SK-N-SH treated with all-trans-retinoic acid at 6 μM for 48 hours (cell line): ENCODE data around the gene WWTR1.

ENCODE experiments used
- ATAC-seq: fragments of 200-7000 bp; cut with Tn5 transposase; 3 replicates; pipeline ENCODE4 v1.9.1; 2020; ENCODE audit warnings: mild to moderate bottlenecking, moderate library complexity
- ARNTL ChIP-seq: fragments of 450-650 bp; formaldehyde crosslinking; IDR thresholded peaks from 2 replicates; pipeline ENCODE4 v1.5.0; 2020; ENCODE audit warnings: low read depth, mild to moderate bottlenecking, moderate library complexity, borderline replicate concordance
- BACH2 ChIP-seq: fragments of 250-450 bp; sonication (Bioruptor Pico); IDR thresholded peaks from 2 replicates; pipeline ENCODE4 v1.9.0; 2021; ENCODE audit warnings: mild to moderate bottlenecking, borderline replicate concordance
- CSDC2 ChIP-seq: fragments of 250-450 bp; sonication (Bioruptor Pico); IDR thresholded peaks from 2 replicates; pipeline ENCODE4 v1.5.0; 2020; ENCODE audit warnings: mild to moderate bottlenecking, moderate library complexity
- ESRRG ChIP-seq: fragments of 250-450 bp; sonication (Bioruptor Pico); IDR thresholded peaks from 2 replicates; pipeline ENCODE4 v1.6.1; 2021; ENCODE audit warnings: mild to moderate bottlenecking
- GLIS3 ChIP-seq: fragments of 250-450 bp; sonication (Bioruptor Pico); IDR thresholded peaks from 2 replicates; pipeline ENCODE4 v1.5.0; 2020; ENCODE audit warnings: mild to moderate bottlenecking, moderate library complexity
- PPARA ChIP-seq: fragments of 250-450 bp; sonication (Bioruptor Pico); IDR thresholded peaks from 2 replicates; pipeline ENCODE4 v1.5.0; 2020; ENCODE audit warnings: mild to moderate bottlenecking, borderline replicate concordance
- SNAI2 ChIP-seq: fragments of 250-450 bp; sonication (Bioruptor Pico); IDR thresholded peaks from 2 replicates; pipeline ENCODE4 v1.5.0; 2020; ENCODE audit warnings: mild to moderate bottlenecking, moderate library complexity
- TCF4 ChIP-seq: fragments of 250-450 bp; sonication (Bioruptor Pico); IDR thresholded peaks from 2 replicates; pipeline ENCODE4 v1.8.0; 2021; ENCODE audit warnings: mild to moderate bottlenecking, moderate library complexity, borderline replicate concordance
- TOX ChIP-seq: fragments of 250-450 bp; sonication (Bioruptor Pico); IDR thresholded peaks from 2 replicates; pipeline ENCODE4 v1.8.0; 2021; ENCODE audit warnings: mild to moderate bottlenecking, moderate library complexity, borderline replicate concordance
- ZC3H10 ChIP-seq: fragments of 250-450 bp; sonication (Bioruptor Pico); IDR thresholded peaks from 2 replicates; pipeline ENCODE4 v1.5.1; 2021; ENCODE audit warnings: mild to moderate bottlenecking, moderate library complexity
- ZFP3 ChIP-seq: fragments of 250-450 bp; sonication (Bioruptor Pico); IDR thresholded peaks from 2 replicates; pipeline ENCODE4 v1.5.0; 2020; ENCODE audit warnings: mild to moderate bottlenecking, moderate library complexity
- ZFP30 ChIP-seq: fragments of 450-650 bp; formaldehyde crosslinking; IDR thresholded peaks from 2 replicates; pipeline ENCODE4 v1.5.0; 2022; ENCODE audit warnings: mild to moderate bottlenecking, moderate library complexity
- ZNF565 ChIP-seq: fragments of 450-650 bp; formaldehyde crosslinking; conservative IDR thresholded peaks from 2 replicates; pipeline ENCODE4 v1.5.0; 2020; ENCODE audit warnings: low read depth, mild to moderate bottlenecking, moderate library complexity
- ZNF70 ChIP-seq: fragments of 450-650 bp; formaldehyde crosslinking; IDR thresholded peaks from 2 replicates; pipeline ENCODE4 v1.5.0; 2020; ENCODE audit warnings: mild to moderate bottlenecking, moderate library complexity
- ZNF8 ChIP-seq: fragments of 450-650 bp; formaldehyde crosslinking; IDR thresholded peaks from 2 replicates; pipeline ENCODE4 v1.5.0; 2020; ENCODE audit warnings: mild to moderate bottlenecking, moderate library complexity
- TF ChIP-seq, protein P1 (sequence below): fragments of 250-450 bp; sonication (Bioruptor Pico); IDR thresholded peaks from 2 replicates; pipeline ENCODE4 v1.8.0; 2020; ENCODE audit warnings: mild to moderate bottlenecking, moderate library complexity, borderline replicate concordance
- TF ChIP-seq, protein P2 (sequence below): fragments of 250-450 bp; sonication (Bioruptor Pico); IDR thresholded peaks from 2 replicates; pipeline ENCODE4 v1.5.1; 2021; ENCODE audit warnings: mild to moderate bottlenecking, moderate library complexity
- TF ChIP-seq, protein P3 (sequence below): fragments of 250-450 bp; sonication (Bioruptor Pico); IDR thresholded peaks from 2 replicates; pipeline ENCODE4 v1.5.0; 2020; ENCODE audit warnings: mild to moderate bottlenecking, moderate library complexity
- TF ChIP-seq, protein P4 (sequence below): fragments of 250-450 bp; sonication (Bioruptor Pico); IDR thresholded peaks from 2 replicates; pipeline ENCODE4 v1.5.1; 2020; ENCODE audit warnings: low read depth, mild to moderate bottlenecking, moderate library complexity
- TF ChIP-seq, protein P5 (sequence below): fragments of 250-450 bp; sonication (Bioruptor Pico); IDR thresholded peaks from 2 replicates; pipeline ENCODE4 v1.8.0; 2021; ENCODE audit warnings: low read depth, mild to moderate bottlenecking, moderate library complexity, borderline replicate concordance

Gene WWTR1

DNA sequence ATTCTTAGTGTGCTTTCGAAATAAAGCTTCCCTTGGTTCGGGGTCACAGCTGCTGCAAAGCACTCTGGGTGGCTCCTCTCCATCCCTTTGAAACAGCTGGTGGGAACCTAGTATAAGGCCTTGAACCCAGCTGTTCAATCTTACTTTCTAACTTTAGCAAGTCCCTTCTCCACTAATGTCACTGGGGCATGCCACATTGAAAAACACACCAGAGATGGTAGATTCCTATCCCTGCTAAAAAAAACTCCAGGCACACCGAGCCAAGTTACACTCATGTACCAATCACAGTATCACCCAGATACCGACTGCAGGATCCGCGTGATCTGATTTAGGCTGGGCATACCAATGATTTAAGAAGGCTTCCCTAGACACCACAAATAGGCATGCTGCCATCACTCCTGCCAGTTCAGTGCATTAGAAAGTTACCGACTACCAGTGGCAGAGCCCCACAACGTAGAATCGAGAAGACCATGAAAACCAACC, 65.0 kb downstream of the WWTR1 start (continued):
- TF ChIP-seq, protein P1, sequence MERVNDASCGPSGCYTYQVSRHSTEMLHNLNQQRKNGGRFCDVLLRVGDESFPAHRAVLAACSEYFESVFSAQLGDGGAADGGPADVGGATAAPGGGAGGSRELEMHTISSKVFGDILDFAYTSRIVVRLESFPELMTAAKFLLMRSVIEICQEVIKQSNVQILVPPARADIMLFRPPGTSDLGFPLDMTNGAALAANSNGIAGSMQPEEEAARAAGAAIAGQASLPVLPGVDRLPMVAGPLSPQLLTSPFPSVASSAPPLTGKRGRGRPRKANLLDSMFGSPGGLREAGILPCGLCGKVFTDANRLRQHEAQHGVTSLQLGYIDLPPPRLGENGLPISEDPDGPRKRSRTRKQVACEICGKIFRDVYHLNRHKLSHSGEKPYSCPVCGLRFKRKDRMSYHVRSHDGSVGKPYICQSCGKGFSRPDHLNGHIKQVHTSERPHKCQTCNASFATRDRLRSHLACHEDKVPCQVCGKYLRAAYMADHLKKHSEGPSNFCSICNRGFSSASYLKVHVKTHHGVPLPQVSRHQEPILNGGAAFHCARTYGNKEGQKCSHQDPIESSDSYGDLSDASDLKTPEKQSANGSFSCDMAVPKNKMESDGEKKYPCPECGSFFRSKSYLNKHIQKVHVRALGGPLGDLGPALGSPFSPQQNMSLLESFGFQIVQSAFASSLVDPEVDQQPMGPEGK (CRISPR knock-in tag): no peak
- TF ChIP-seq, protein P2, sequence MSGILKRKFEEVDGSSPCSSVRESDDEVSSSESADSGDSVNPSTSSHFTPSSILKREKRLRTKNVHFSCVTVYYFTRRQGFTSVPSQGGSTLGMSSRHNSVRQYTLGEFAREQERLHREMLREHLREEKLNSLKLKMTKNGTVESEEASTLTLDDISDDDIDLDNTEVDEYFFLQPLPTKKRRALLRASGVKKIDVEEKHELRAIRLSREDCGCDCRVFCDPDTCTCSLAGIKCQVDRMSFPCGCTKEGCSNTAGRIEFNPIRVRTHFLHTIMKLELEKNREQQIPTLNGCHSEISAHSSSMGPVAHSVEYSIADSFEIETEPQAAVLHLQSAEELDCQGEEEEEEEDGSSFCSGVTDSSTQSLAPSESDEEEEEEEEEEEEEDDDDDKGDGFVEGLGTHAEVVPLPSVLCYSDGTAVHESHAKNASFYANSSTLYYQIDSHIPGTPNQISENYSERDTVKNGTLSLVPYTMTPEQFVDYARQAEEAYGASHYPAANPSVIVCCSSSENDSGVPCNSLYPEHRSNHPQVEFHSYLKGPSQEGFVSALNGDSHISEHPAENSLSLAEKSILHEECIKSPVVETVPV (CRISPR knock-in tag): no peak
- no peak for TF ChIP-seq TCF4 (CRISPR knock-in tag)
- TF ChIP-seq BACH2: no peak
- TF ChIP-seq, protein P3, sequence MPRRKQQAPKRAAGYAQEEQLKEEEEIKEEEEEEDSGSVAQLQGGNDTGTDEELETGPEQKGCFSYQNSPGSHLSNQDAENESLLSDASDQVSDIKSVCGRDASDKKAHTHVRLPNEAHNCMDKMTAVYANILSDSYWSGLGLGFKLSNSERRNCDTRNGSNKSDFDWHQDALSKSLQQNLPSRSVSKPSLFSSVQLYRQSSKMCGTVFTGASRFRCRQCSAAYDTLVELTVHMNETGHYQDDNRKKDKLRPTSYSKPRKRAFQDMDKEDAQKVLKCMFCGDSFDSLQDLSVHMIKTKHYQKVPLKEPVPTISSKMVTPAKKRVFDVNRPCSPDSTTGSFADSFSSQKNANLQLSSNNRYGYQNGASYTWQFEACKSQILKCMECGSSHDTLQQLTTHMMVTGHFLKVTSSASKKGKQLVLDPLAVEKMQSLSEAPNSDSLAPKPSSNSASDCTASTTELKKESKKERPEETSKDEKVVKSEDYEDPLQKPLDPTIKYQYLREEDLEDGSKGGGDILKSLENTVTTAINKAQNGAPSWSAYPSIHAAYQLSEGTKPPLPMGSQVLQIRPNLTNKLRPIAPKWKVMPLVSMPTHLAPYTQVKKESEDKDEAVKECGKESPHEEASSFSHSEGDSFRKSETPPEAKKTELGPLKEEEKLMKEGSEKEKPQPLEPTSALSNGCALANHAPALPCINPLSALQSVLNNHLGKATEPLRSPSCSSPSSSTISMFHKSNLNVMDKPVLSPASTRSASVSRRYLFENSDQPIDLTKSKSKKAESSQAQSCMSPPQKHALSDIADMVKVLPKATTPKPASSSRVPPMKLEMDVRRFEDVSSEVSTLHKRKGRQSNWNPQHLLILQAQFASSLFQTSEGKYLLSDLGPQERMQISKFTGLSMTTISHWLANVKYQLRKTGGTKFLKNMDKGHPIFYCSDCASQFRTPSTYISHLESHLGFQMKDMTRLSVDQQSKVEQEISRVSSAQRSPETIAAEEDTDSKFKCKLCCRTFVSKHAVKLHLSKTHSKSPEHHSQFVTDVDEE (CRISPR knock-in tag): no peak
- TF ChIP-seq GLIS3: no peak

DNA sequence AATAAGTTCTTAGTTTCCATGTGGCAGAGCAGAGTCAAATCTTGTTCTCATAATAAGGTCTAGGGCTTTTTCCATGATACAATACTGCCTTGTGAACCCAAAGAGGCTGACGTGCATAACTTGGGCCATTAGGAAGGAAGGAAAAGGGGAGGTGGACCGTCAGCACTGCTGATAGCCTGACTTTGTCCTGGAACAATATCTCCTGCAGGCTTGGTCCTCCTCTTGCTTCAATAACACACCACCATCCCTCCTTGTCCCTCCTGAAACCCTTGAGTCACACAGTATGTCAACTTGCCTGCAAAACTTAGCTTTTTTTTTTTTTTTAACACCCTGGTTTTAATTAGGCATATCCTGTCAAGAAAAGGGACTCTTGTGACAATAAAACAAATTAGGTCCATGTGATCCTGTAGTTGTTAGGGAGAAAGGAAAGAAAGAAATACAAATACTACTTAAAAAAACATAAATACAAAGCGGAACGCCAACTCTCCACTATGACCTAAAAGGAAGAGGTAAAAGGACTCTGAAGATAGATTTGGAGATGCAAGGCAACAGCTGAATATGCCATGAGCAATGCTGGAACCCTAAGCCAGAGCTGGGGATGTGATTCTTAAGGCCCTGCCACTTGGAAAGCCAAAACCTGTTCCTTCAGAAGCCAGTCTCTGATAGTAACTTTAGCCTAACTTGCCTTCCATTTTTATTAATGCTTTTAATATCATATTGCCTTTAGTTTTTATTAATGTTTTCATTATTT, 67.0 kb downstream of the WWTR1 start:
- TF ChIP-seq CSDC2 (CRISPR knock-in tag): no peak
- TF ChIP-seq, protein P1 (CRISPR knock-in tag): no peak
- no peak for TF ChIP-seq ZNF70
- TF ChIP-seq, protein P2 (CRISPR knock-in tag): no peak
- TF ChIP-seq PPARA: no peak
- no peak for TF ChIP-seq SNAI2 (CRISPR knock-in tag)
- no peak for TF ChIP-seq ESRRG (CRISPR knock-in tag)
- no peak for TF ChIP-seq TCF4 (CRISPR knock-in tag)
- TF ChIP-seq ZNF565 (CRISPR knock-in tag): no peak
- no peak for TF ChIP-seq GLIS3
- TF ChIP-seq ZFP30 (CRISPR knock-in tag): no peak
- TF ChIP-seq ZC3H10: no peak
- TF ChIP-seq ARNTL (CRISPR knock-in tag): no peak
- TF ChIP-seq ZNF8 (CRISPR knock-in tag): no peak
- TF ChIP-seq TOX: no peak
- TF ChIP-seq, protein P4, sequence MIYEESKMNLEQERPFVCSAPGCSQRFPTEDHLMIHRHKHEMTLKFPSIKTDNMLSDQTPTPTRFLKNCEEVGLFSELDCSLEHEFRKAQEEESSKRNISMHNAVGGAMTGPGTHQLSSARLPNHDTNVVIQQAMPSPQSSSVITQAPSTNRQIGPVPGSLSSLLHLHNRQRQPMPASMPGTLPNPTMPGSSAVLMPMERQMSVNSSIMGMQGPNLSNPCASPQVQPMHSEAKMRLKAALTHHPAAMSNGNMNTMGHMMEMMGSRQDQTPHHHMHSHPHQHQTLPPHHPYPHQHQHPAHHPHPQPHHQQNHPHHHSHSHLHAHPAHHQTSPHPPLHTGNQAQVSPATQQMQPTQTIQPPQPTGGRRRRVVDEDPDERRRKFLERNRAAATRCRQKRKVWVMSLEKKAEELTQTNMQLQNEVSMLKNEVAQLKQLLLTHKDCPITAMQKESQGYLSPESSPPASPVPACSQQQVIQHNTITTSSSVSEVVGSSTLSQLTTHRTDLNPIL (CRISPR knock-in tag): no peak
- no peak for TF ChIP-seq ZFP3 (CRISPR knock-in tag)
- TF ChIP-seq, protein P5, sequence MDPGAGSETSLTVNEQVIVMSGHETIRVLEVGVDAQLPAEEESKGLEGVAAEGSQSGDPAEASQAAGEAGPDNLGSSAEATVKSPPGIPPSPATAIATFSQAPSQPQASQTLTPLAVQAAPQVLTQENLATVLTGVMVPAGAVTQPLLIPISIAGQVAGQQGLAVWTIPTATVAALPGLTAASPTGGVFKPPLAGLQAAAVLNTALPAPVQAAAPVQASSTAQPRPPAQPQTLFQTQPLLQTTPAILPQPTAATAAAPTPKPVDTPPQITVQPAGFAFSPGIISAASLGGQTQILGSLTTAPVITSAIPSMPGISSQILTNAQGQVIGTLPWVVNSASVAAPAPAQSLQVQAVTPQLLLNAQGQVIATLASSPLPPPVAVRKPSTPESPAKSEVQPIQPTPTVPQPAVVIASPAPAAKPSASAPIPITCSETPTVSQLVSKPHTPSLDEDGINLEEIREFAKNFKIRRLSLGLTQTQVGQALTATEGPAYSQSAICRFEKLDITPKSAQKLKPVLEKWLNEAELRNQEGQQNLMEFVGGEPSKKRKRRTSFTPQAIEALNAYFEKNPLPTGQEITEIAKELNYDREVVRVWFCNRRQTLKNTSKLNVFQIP: no peak
- no peak for ATAC-seq
